Loucy (cell line): ENCODE data around the gene PSMD10.

Source experiments
- H2AFZ ChIP-seq: fragments of 200-600 bp; sonication (generic); 2 replicates; pipeline ENCODE4 v1.6.0; 2016; ENCODE audit warnings: antibody characterized with exemption, mild to moderate bottlenecking, low read length, moderate library complexity
- H3F3A ChIP-seq: fragments of 200-600 bp; 2 replicates; pipeline ENCODE4 v1.6.0; 2016; ENCODE audit warnings: antibody characterized with exemption, low read depth, mild to moderate bottlenecking
- H3K27me3 ChIP-seq: fragments of 200-600 bp; sonication (generic); 2 replicates; pipeline ENCODE4 v1.6.1; 2014; ENCODE audit warnings: low read length, mild to moderate bottlenecking; ENCODE audit not compliant: insufficient read depth, poor library complexity, severe bottlenecking
- H3K36me3 ChIP-seq: fragments of 200-600 bp; sonication (generic); 2 replicates; pipeline ENCODE4 v1.6.1; 2016; ENCODE audit warnings: low read length; ENCODE audit not compliant: insufficient read depth
- H3K4me1 ChIP-seq: fragments of 200-600 bp; sonication (generic); 2 replicates; pipeline ENCODE4 v1.5.1; 2014; ENCODE audit warnings: low read length, mild to moderate bottlenecking; ENCODE audit not compliant: insufficient read depth, poor library complexity, severe bottlenecking
- H3K4me2 ChIP-seq: fragments of 200-600 bp; sonication (generic); 2 replicates; pipeline ENCODE4 v1.6.0; 2014; ENCODE audit warnings: antibody characterized with exemption, low read length, low read depth, mild to moderate bottlenecking; ENCODE audit not compliant: poor library complexity, severe bottlenecking
- H3K4me3 ChIP-seq: fragments of 200-600 bp; sonication (generic); 2 replicates; pipeline ENCODE4 v1.5.1; 2014; ENCODE audit warnings: low read length, mild to moderate bottlenecking, mixed read lengths; ENCODE audit not compliant: poor library complexity, severe bottlenecking
- H3K79me2 ChIP-seq: fragments of 200-600 bp; sonication (generic); 2 replicates; pipeline ENCODE4 v1.6.1; 2014; ENCODE audit warnings: low read length; ENCODE audit not compliant: insufficient read depth
- H3K9ac ChIP-seq: fragments of 200-600 bp; sonication (generic); 2 replicates; pipeline ENCODE4 v1.6.0; 2014; ENCODE audit warnings: mild to moderate bottlenecking, low read depth, low read length, moderate library complexity; ENCODE audit not compliant: poor library complexity, severe bottlenecking
- H3K9me2 ChIP-seq: fragments of 200-600 bp; sonication (generic); replicated peaks from 2 replicates; pipeline ENCODE4 v1.6.1; 2016; ENCODE audit warnings: low read depth, low read length, mixed read lengths
- H3K9me3 ChIP-seq: fragments of 200-600 bp; sonication (generic); 2 replicates; pipeline ENCODE4 v1.6.1; 2014; ENCODE audit warnings: mild to moderate bottlenecking, antibody characterized with exemption, low read length, low read depth; ENCODE audit not compliant: insufficient read depth
- H4K20me1 ChIP-seq: fragments of 200-600 bp; sonication (generic); 2 replicates; pipeline ENCODE4 v1.6.0; 2014; ENCODE audit warnings: antibody characterized with exemption, low read length, mild to moderate bottlenecking; ENCODE audit not compliant: insufficient read depth, poor library complexity, severe bottlenecking
- EZH2phosphoT487 ChIP-seq: fragments of 200-600 bp; IDR thresholded peaks from 2 replicates; pipeline ENCODE4 v1.6.1; 2018; ENCODE audit warnings: antibody characterized with exemption, mild to moderate bottlenecking, moderate library complexity, borderline replicate concordance
- TF ChIP-seq, protein P1 (sequence below): fragments of 200-600 bp; sonication (generic); conservative IDR thresholded peaks from 2 replicates; pipeline ENCODE4 v1.5.1; 2014; ENCODE audit warnings: mild to moderate bottlenecking, antibody characterized with exemption, low read length

The PSMD10 gene

DNA sequence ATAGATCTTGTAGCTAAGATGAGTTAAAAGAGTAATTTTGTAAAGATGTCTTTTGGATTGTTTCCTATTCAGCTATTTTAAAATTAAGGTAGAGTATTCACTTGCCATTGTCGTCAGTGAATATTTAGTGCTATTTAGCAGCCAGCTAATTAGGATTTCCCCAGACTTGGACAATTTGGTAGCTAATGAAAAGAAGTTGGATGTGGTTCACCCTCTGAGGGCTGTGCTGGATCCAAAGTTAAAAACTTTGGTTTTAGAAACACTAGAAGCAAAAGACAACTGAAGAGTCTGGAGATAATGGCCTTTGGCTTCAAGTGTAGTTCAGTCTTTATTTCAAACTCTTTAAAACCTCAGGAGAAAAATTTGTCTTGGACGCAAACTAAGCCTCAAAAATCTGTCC lies 41.5 kb upstream of the PSMD10 start:
- Histone ChIP-seq H3F3A (no peaks in the 10 kb centered on the region), H3K79me2 (no peaks in the 10 kb centered on the region)

DNA sequence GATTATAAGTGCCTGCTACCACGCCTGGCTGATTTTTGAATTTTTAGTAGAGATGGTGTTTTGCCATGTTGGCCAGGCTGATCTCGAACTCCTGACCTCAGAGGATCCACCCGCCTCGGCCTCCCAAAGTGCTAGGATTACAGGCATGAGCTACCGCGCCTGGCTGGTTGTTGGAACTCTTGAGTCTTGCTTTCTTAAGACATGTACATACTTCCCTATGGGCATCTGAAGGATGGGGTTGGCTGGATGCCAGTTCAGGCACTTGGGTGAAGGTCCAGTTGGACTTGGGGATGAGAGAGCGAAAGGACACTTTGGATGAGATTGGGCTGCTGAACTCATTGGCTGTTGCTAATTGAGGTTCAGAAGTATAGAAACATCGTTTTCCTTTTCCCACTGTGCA lies 40.7 kb upstream of the PSMD10 start:
- H3K79me2 ChIP-seq = no peaks in the 10 kb centered on the region
- H3K4me1 ChIP-seq = no peaks in the 10 kb centered on the region
- H3K9ac ChIP-seq = no peak overlapping the region
- TF ChIP-seq, protein P1, sequence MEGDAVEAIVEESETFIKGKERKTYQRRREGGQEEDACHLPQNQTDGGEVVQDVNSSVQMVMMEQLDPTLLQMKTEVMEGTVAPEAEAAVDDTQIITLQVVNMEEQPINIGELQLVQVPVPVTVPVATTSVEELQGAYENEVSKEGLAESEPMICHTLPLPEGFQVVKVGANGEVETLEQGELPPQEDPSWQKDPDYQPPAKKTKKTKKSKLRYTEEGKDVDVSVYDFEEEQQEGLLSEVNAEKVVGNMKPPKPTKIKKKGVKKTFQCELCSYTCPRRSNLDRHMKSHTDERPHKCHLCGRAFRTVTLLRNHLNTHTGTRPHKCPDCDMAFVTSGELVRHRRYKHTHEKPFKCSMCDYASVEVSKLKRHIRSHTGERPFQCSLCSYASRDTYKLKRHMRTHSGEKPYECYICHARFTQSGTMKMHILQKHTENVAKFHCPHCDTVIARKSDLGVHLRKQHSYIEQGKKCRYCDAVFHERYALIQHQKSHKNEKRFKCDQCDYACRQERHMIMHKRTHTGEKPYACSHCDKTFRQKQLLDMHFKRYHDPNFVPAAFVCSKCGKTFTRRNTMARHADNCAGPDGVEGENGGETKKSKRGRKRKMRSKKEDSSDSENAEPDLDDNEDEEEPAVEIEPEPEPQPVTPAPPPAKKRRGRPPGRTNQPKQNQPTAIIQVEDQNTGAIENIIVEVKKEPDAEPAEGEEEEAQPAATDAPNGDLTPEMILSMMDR = no peak
- TF ChIP-seq EZH2phosphoT487 = no peak
- no peaks in the 10 kb centered on the region for H4K20me1 ChIP-seq
- H3K9me3 ChIP-seq = no peaks in the 10 kb centered on the region
- H2AFZ ChIP-seq = no peak overlapping the region
- H3K36me3 ChIP-seq = no peaks in the 10 kb centered on the region; the same call in 1 of the 2 replicates
- no peaks in the 10 kb centered on the region for H3F3A ChIP-seq
- no peaks in the 10 kb centered on the region for H3K27me3 ChIP-seq
- H3K4me3 ChIP-seq = no peak overlapping the region
- no peak overlapping the region for H3K4me2 ChIP-seq
- H3K9me2 ChIP-seq = no peaks in the 10 kb centered on the region

More for the DNA sequence above, 41.5 kb upstream of the PSMD10 start:
- H2AFZ ChIP-seq = no peak overlapping the region
- no peak overlapping the region for H3K9ac ChIP-seq
- H3K9me3 ChIP-seq = no peaks in the 10 kb centered on the region
- H3K4me1 ChIP-seq = no peaks in the 10 kb centered on the region
- no peak overlapping the region for H3K4me3 ChIP-seq
- TF ChIP-seq, protein P1 = no peak
- no peak for TF ChIP-seq EZH2phosphoT487
- no peaks in the 10 kb centered on the region for H3K9me2 ChIP-seq
- no peaks in the 10 kb centered on the region for H3K27me3 ChIP-seq
- peaks cover 5% of the 10 kb centered on the region; the same call in 1 of the 2 replicates for H3K36me3 ChIP-seq
- no peaks in the 10 kb centered on the region for H4K20me1 ChIP-seq
- no peak overlapping the region for H3K4me2 ChIP-seq

DNA sequence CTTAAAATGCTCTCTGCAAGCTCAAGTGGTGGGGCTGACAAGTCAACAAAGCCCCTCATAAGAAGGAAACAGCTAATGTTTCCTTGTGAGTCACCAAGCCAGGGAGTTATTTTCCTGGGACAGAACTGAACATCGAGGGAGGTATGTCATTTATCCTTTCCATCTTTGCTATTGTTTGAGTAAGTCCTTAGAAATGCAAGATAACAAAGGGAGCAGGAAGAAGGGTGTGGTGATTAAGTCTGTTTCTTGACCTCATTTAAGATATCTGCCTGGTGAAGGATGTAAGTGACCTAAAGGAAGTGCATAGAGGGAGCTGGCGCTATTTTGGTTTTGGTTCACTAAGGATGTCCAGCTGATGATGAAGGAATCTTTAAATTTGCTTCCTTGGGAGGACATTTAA lies 40.1 kb upstream of the PSMD10 start:
- Histone ChIP-seq H3K79me2 (no peaks in the 10 kb centered on the region), H3K9ac (no peak overlapping the region), H3K4me3 (no peak overlapping the region), H3K4me2 (no peak overlapping the region), H3K27me3 (no peaks in the 10 kb centered on the region), H3K9me2 (no peaks in the 10 kb centered on the region), H4K20me1 (no peaks in the 10 kb centered on the region), H2AFZ (no peak overlapping the region), H3K4me1 (no peaks in the 10 kb centered on the region), H3K36me3 (no peaks in the 10 kb centered on the region; the same call in 1 of the 2 replicates), H3K9me3 (no peaks in the 10 kb centered on the region), H3F3A (no peaks in the 10 kb centered on the region)
- TF ChIP-seq EZH2phosphoT487 = no peak
- TF ChIP-seq, protein P1 = no peak
